Endodermal cell (in vitro differentiated cells): ENCODE measurements around the gene MIPEP. TPM values are rescaled to one million over a fixed set of nuclear protein-coding genes. Genes with fewer than 3 reads are reported as not detected.

Experiments
- DNase-seq: peaks from one replicate; pipeline ENCODE4 v3.0.0-alpha.2; 2017
- H3K27ac ChIP-seq: 2 replicates; pipeline ENCODE4 v1.5.1; 2013; ENCODE audit warnings: mild to moderate bottlenecking, low read depth, low read length, moderate library complexity
- H3K27me3 ChIP-seq: 2 replicates; pipeline ENCODE4 v1.6.1; 2013; ENCODE audit warnings: mild to moderate bottlenecking, low read length, moderate library complexity; ENCODE audit not compliant: insufficient read depth, control insufficient read depth, poor library complexity, severe bottlenecking
- H3K36me3 ChIP-seq: 2 replicates; pipeline ENCODE4 v1.7.0; 2013; ENCODE audit warnings: mild to moderate bottlenecking, low read length, moderate library complexity; ENCODE audit not compliant: control insufficient read depth, insufficient read depth
- H3K4me1 ChIP-seq: one replicate; pipeline ENCODE4 v1.7.0; 2013; ENCODE audit warnings: low read length; ENCODE audit not compliant: control insufficient read depth, insufficient read depth
- H3K4me3 ChIP-seq: 2 replicates; pipeline ENCODE4 v1.5.1; 2013; ENCODE audit warnings: mild to moderate bottlenecking, low read length, moderate library complexity
- H3K9ac ChIP-seq: 2 replicates; pipeline ENCODE4 v1.6.1; 2013; ENCODE audit warnings: mild to moderate bottlenecking, low read length, moderate library complexity; ENCODE audit not compliant: poor library complexity, severe bottlenecking; ENCODE audit errors: extremely low read depth
- H3K9me3 ChIP-seq: 2 replicates; pipeline ENCODE4 v1.6.1; 2013; ENCODE audit warnings: mild to moderate bottlenecking, low read length, moderate library complexity; ENCODE audit not compliant: control insufficient read depth
- H3K27ac Mint-ChIP-seq: 2 replicates; pipeline ENCODE4 v1.8.0; 2020; ENCODE audit warnings: mixed read lengths
- H3K27me3 Mint-ChIP-seq: 2 replicates; pipeline ENCODE4 v1.8.0; 2021; ENCODE audit warnings: mild to moderate bottlenecking, mixed read lengths; ENCODE audit not compliant: insufficient read depth
- H3K36me3 Mint-ChIP-seq: 2 replicates; pipeline ENCODE4 v1.8.0; 2020; ENCODE audit warnings: low read depth, mixed read lengths
- H3K4me1 Mint-ChIP-seq: 2 replicates; pipeline ENCODE4 v1.8.0; 2020; ENCODE audit warnings: mixed read lengths
- H3K4me3 Mint-ChIP-seq: 2 replicates; pipeline ENCODE4 v1.8.0; 2020; ENCODE audit warnings: mild to moderate bottlenecking, moderate library complexity, mixed read lengths
- H3K9me3 Mint-ChIP-seq: 2 replicates; pipeline ENCODE4 v1.8.0; 2020; ENCODE audit warnings: mild to moderate bottlenecking, mixed read lengths
- CTCF ChIP-seq: fragments of 200-600 bp; sonication (generic); conservative IDR thresholded peaks from 2 replicates; pipeline ENCODE4 v1.5.0; 2021; ENCODE audit warnings: antibody characterized with exemption, mild to moderate bottlenecking
- WGBS, 2 experiments: methylation state at CpG; one replicate each; pipeline versions ENCODE4 v1.1.5 to v1.1.7; 2013; ENCODE audit warnings: missing lambda C conversion rate in 2 of 2, mixed read lengths in 1 of 2; ENCODE audit not compliant: insufficient coverage in 1 of 2, insufficient read length in 1 of 2; 5-methylcytosine and 5-hydroxymethylcytosine counted together
- total RNA-seq, 2 donors: library from RNA; stranded (reverse); fragmentation: NEBNext Ultra II Directional in 1 of 2; extraction: Animal tissue kit (Norgen Biotek cat#: 25700) in 1 of 2; gene quantifications; 2 replicates in 1 of 2; 3 replicates in 1 of 2; pipeline ENCODE4 v1.2.1, GENCODE V29; 2021

MIPEP gene
- total RNA-seq, 2 donors from 2014 or later = 23.1 to 23.9 TPM

DNA sequence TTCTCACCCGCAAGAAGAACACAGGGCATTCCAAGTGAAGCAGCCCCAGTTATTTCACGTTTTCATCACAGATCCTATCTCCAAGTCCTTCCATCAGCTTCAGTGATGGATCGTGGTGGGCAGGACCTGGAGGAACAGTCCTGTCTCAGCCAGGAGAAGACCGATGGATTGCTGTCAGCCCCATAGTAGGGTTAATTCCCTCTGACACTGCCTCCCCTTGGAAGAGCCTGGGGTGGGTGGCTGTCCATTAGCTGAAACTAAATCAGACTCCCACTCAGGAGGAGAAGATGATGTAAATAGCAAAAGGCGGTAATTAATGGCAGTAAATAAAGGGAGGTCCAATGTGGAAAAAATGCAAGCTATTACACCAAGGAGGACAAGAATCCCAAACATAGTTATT lies 188.0 kb downstream of the MIPEP start:
- 93 to 95% methylated on average over 4 to 5 of the region's 5 CpGs for WGBS, 2 experiments

DNA sequence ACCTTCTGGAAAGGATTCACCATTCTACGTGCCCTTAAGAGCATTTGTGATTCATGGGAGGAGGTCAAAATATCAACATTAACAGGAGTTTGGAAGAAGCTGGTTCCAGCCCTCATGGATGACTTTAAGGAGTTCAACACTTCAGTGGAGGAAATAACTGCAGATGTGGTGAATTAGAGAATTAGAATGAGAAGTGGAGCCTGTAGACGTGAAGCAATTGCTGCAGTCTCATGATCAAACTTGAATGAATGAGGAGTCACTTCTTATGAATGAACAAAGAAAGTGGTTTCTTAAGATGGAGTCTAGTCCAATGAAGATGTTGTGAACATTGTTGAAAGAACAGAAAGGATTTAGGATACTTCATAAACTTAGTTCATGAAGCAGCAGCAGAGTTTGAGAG lies 189.9 kb downstream of the MIPEP start:
- H3K9ac ChIP-seq = no peak overlapping the region
- 90 to 93% methylated on average over 2 of the region's 2 CpGs for WGBS, 2 experiments

More for the DNA sequence above, 188.0 kb downstream of the MIPEP start:
- no peaks in the 10 kb centered on the region for H3K36me3 Mint-ChIP-seq
- Histone ChIP-seq H3K4me1 (peaks cover 2% of the 10 kb centered on the region), H3K4me3 (no peak overlapping the region), H3K9me3 (no peaks in the 10 kb centered on the region), H3K36me3 (no peaks in the 10 kb centered on the region), H3K27me3 (peaks cover 51% of the 10 kb centered on the region), H3K27ac (no peak overlapping the region), H3K9ac (no peak overlapping the region)
- H3K4me1 Mint-ChIP-seq = peaks cover 20% of the 10 kb centered on the region
- no peaks in the 10 kb centered on the region for H3K9me3 Mint-ChIP-seq
- no peak overlapping the region for H3K27ac Mint-ChIP-seq
- no peak for TF ChIP-seq CTCF
- H3K27me3 Mint-ChIP-seq = peaks cover 57% of the 10 kb centered on the region
- no peak overlapping the region for H3K4me3 Mint-ChIP-seq
- no peak for DNase-seq

GRCh38 chr13:23697772-23698313 lies 191.4 kb downstream of the MIPEP start:
- Histone ChIP-seq H3K36me3 (no peaks in the 10 kb centered on the region), H3K27ac (no peak overlapping the region), H3K4me1 (peaks cover 2% of the 10 kb centered on the region), H3K9ac (no peak overlapping the region), H3K4me3 (no peak overlapping the region), H3K27me3 (peaks cover 53% of the 10 kb centered on the region), H3K9me3 (no peaks in the 10 kb centered on the region)
- no peak overlapping the region for H3K4me3 Mint-ChIP-seq
- 90 to 100% methylated on average over 1 of the region's 1 CpG for WGBS, 2 experiments
- DNase-seq = no peak
- no peaks in the 10 kb centered on the region for H3K9me3 Mint-ChIP-seq
- no peak overlapping the region for H3K27ac Mint-ChIP-seq
- H3K27me3 Mint-ChIP-seq = peaks cover 68% of the 10 kb centered on the region
- no peak for TF ChIP-seq CTCF
- no peaks in the 10 kb centered on the region for H3K36me3 Mint-ChIP-seq
- H3K4me1 Mint-ChIP-seq = peaks cover 14% of the 10 kb centered on the region

More for the DNA sequence above, 189.9 kb downstream of the MIPEP start:
- H3K36me3 Mint-ChIP-seq = no peaks in the 10 kb centered on the region
- peaks cover 2% of the 10 kb centered on the region for H3K4me1 ChIP-seq
- no peak overlapping the region for H3K4me3 Mint-ChIP-seq
- peaks cover 68% of the 10 kb centered on the region for H3K27me3 Mint-ChIP-seq
- no peak overlapping the region for H3K27ac ChIP-seq
- no peaks in the 10 kb centered on the region for H3K9me3 ChIP-seq
- H3K4me3 ChIP-seq = no peak overlapping the region
- no peak for DNase-seq
- no peak for TF ChIP-seq CTCF
- no peaks in the 10 kb centered on the region for H3K9me3 Mint-ChIP-seq
- no peak overlapping the region for H3K27ac Mint-ChIP-seq
- peaks cover 55% of the 10 kb centered on the region for H3K27me3 ChIP-seq
- no peaks in the 10 kb centered on the region for H3K36me3 ChIP-seq
- H3K4me1 Mint-ChIP-seq = peaks cover 14% of the 10 kb centered on the region
